ENCODE measurements around the gene DYNC1I1.

The DYNC1I1 gene

DNA sequence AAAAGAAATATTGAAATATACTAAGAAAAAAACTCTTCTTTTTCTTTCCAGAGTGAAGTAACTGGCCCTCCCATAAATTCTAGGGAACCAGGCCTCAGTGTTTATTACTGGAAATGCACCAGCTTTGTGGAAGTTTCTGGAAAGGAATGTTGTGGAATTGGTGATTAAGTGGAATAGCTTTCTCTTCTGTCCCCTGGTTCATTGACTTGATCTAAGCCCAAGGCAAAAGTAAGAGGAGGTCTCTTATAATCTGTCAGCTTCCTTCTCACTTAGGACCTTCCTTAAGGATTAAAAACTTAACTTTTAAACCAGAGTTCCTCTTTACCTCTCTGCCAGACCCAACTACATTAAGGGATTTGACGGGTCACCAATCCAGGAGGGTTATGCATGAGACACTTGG, 283.4 kb downstream of the DYNC1I1 start:
- TF ChIP-seq SIN3A (IDR thresholded peaks at IDR 0.05; ENCODE audit: borderline replicate concordance, insufficient read depth, low read length) = no peak
- no peak for TF ChIP-seq FOXP2 (optimal IDR thresholded peaks at IDR 0.05; ENCODE audit: borderline replicate concordance, extremely low read depth, extremely low read length, insufficient read depth)
- TF ChIP-seq TAF1 (IDR thresholded peaks at IDR 0.05; ENCODE audit: borderline replicate concordance, insufficient read depth, low read length) = no peak
- no peak for TF ChIP-seq POLR2AphosphoS5 (IDR thresholded peaks at IDR 0.05; ENCODE audit: low read depth, low read length)
- TF ChIP-seq, protein P1, sequence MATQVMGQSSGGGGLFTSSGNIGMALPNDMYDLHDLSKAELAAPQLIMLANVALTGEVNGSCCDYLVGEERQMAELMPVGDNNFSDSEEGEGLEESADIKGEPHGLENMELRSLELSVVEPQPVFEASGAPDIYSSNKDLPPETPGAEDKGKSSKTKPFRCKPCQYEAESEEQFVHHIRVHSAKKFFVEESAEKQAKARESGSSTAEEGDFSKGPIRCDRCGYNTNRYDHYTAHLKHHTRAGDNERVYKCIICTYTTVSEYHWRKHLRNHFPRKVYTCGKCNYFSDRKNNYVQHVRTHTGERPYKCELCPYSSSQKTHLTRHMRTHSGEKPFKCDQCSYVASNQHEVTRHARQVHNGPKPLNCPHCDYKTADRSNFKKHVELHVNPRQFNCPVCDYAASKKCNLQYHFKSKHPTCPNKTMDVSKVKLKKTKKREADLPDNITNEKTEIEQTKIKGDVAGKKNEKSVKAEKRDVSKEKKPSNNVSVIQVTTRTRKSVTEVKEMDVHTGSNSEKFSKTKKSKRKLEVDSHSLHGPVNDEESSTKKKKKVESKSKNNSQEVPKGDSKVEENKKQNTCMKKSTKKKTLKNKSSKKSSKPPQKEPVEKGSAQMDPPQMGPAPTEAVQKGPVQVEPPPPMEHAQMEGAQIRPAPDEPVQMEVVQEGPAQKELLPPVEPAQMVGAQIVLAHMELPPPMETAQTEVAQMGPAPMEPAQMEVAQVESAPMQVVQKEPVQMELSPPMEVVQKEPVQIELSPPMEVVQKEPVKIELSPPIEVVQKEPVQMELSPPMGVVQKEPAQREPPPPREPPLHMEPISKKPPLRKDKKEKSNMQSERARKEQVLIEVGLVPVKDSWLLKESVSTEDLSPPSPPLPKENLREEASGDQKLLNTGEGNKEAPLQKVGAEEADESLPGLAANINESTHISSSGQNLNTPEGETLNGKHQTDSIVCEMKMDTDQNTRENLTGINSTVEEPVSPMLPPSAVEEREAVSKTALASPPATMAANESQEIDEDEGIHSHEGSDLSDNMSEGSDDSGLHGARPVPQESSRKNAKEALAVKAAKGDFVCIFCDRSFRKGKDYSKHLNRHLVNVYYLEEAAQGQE (IDR thresholded peaks at IDR 0.05; ENCODE audit: insufficient read depth in 1 of 2, low read depth in 2 of 2, low read length in 2 of 2) = no peak

DNA sequence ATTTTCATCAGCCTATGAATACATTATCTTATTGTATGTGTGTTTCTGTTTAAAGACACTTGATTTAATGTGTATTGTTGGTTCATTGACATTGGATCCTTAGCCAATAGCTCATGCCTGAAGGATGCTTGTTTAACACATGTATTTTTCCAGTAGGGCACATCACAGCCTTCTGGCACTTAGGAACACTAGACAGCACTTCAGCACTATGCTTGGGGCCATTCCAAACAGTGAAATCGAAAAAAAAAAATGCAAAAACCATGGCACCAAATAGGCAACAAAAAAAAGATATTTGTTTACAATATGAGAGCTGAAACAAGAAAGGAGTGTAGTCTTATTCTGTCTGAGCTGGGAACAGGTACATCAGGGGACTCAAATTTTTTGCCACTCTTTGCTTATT, 286.7 kb downstream of the DYNC1I1 start:
- TF ChIP-seq POLR2AphosphoS5 (IDR thresholded peaks at IDR 0.05; ENCODE audit: low read depth, low read length) (no peak), FOXP2 (optimal IDR thresholded peaks at IDR 0.05; ENCODE audit: borderline replicate concordance, extremely low read depth, extremely low read length, insufficient read depth) (no peak), SIN3A (IDR thresholded peaks at IDR 0.05; ENCODE audit: borderline replicate concordance, insufficient read depth, low read length) (no peak), TAF1 (IDR thresholded peaks at IDR 0.05; ENCODE audit: borderline replicate concordance, insufficient read depth, low read length) (no peak)
- TF ChIP-seq, protein P1 (IDR thresholded peaks at IDR 0.05; ENCODE audit: insufficient read depth in 1 of 2, low read depth in 2 of 2, low read length in 2 of 2) = no peak

DNA sequence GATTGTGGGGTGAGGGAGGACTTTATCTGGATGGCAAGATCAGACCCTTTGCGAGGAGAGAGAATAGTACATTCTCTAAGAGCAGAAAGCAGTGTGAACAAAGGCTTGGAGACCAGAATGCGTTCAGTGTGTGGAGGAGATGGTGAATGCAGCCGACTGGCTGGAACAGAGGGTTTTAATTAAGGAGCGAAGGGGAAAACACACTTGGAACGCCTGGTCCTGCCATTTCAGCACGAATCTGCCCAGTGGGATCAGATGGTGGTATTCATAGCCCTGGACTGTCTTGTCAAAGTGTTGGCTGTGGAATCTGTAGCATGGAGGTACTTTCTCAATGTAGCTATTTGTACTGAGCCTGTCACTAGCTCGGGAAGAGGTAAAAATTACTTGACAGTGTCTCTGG, 288.7 kb downstream of the DYNC1I1 start:
- no peak for TF ChIP-seq TAF1 (IDR thresholded peaks at IDR 0.05; ENCODE audit: borderline replicate concordance, insufficient read depth, low read length)
- TF ChIP-seq SIN3A (IDR thresholded peaks at IDR 0.05; ENCODE audit: borderline replicate concordance, insufficient read depth, low read length) = no peak
- TF ChIP-seq, protein P1 (IDR thresholded peaks at IDR 0.05; ENCODE audit: insufficient read depth in 1 of 2, low read depth in 2 of 2, low read length in 2 of 2) = no peak
- TF ChIP-seq FOXP2 (optimal IDR thresholded peaks at IDR 0.05; ENCODE audit: borderline replicate concordance, extremely low read depth, extremely low read length, insufficient read depth) = no peak
- TF ChIP-seq POLR2AphosphoS5 (IDR thresholded peaks at IDR 0.05; ENCODE audit: low read depth, low read length) = no peak

DNA sequence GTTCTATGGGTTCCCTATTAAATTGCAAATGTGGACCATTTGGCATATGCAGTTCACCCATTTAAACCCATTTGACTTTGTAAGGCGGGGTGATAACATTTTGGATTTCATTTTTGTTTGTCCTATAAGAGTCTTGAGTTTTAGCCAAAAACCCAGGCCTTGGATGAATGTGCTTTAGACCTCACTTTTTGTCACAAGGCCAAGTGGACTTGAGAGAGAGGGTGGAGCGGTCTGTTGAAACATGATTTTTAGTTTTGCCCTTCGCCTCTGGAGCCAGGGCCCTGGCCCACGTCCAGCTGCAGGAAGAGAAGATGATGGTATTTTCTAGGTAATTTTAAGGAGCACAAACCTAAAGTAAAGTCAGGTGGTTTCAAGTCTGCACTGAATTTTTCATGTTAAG, 289.5 kb downstream of the DYNC1I1 start:
- no peak for TF ChIP-seq TAF1 (IDR thresholded peaks at IDR 0.05; ENCODE audit: borderline replicate concordance, insufficient read depth, low read length)
- TF ChIP-seq SIN3A (IDR thresholded peaks at IDR 0.05; ENCODE audit: borderline replicate concordance, insufficient read depth, low read length) = no peak
- TF ChIP-seq, protein P1 (IDR thresholded peaks at IDR 0.05; ENCODE audit: insufficient read depth in 1 of 2, low read depth in 2 of 2, low read length in 2 of 2) = no peak
- TF ChIP-seq FOXP2 (optimal IDR thresholded peaks at IDR 0.05; ENCODE audit: borderline replicate concordance, extremely low read depth, extremely low read length, insufficient read depth) = no peak
- TF ChIP-seq POLR2AphosphoS5 (IDR thresholded peaks at IDR 0.05; ENCODE audit: low read depth, low read length) = no peak

DNA sequence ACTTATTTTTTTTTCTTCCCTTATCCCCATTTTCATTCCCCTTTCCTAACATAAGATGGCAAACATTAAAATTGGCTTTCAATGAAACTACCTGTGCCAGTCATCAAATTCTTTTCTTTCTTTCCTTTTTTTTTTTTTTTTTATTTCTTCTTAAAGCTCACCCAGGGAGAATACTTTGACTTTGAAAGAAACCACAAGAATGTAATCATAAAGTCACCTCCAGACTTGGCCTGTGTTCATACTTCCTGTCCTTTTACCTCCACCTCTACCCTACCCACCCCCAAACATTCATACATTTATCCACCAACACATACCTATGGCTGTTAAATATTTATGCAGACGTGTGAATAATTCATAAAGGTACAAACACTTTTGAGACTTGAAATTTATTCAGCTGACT, 295.0 kb downstream of the DYNC1I1 start:
- no peak for TF ChIP-seq FOXP2 (optimal IDR thresholded peaks at IDR 0.05; ENCODE audit: borderline replicate concordance, extremely low read depth, extremely low read length, insufficient read depth)
- no peak for TF ChIP-seq SIN3A (IDR thresholded peaks at IDR 0.05; ENCODE audit: borderline replicate concordance, insufficient read depth, low read length)
- TF ChIP-seq, protein P1 (IDR thresholded peaks at IDR 0.05; ENCODE audit: insufficient read depth in 1 of 2, low read depth in 2 of 2, low read length in 2 of 2) = no peak
- TF ChIP-seq TAF1 (IDR thresholded peaks at IDR 0.05; ENCODE audit: borderline replicate concordance, insufficient read depth, low read length) = no peak
- TF ChIP-seq POLR2AphosphoS5 (IDR thresholded peaks at IDR 0.05; ENCODE audit: low read depth, low read length) = no peak
